Activated CD4-positive, alpha-beta T cell treated with anti-CD3 and anti-CD28 coated beads, Interleukin-2, amount 50 U/mL, for 4 hours (primary cell): ENCODE results near the gene L3HYPDH.

Experiments used
- DNase-seq, 2 experiments: peaks; one replicate each; pipeline ENCODE4 v3.0.0-alpha.2; 2020

The L3HYPDH gene

GRCh38 chr14:59483819-59484638 lies at the start of gene L3HYPDH, which contains the start of gene JKAMP:
Gene L3HYPDH (minus strand): TSS chr14:59484408. CDS start chr14:59484316, 92 bp downstream.
Gene JKAMP (plus strand): TSS chr14:59484517. CDS start chr14:59484590, 73 bp downstream.
- peak; percentile 99 for DNase-seq

DNA sequence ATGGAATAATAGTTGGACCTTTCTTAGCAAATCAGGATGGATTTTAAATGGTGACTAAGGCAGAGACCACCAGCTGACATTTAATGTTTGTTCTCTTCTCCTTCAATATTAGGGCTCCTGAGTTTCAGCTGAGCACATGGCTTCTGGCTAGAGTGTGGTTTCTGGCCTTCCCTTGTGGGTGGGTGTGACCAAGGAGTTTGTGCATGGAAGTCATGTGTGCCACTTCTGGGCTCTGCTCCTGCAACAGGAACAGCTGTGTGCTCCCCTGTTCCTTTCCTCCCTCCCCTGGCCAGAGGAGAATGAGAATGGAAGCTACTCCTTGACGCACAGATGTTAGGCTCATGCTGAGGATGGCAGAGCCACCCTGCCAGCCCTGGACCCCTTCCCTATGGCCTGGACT lies 48.2 kb upstream of the L3HYPDH start:
- no peak for DNase-seq

DNA sequence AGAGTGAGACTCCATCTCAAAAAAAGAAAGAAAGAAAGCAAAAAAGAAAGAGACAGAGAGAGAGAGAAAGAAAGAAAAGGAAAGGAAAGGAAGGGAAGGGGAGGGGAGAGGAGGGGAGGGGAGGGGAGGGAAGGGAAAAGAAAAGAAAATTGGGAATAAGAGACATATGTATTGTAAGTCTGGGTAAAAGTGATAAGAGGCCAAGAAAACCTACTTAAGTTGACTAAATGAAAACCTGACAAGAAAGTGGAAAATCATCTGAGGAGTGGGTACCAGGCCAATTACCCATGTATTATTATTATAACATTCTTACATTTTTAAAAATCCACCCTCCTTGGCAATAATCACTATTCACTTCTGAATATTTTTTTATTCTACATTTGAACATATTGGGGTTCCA lies 46.1 kb upstream of the L3HYPDH start:
- DNase-seq, result no peak

DNA sequence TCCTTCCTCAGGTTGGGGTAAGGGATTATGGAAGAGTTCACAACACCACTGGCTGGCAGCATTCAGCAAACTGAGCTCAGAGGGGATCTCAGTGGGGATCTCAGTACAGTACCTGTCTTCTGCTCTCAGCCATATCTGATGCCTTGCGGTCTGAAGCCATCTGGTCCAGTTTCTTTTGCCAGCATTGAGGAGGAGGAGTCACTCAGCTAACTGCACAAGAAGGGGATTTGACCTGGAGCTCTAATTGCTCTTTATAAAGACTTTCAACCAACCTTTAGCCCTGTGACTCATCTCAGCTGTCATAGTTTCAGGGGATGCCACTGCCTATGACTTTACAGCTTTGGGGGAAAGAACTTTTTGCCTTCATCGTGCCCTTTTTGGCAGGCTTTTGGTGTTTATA lies 45.0 kb upstream of the L3HYPDH start:
- no peak for DNase-seq

DNA sequence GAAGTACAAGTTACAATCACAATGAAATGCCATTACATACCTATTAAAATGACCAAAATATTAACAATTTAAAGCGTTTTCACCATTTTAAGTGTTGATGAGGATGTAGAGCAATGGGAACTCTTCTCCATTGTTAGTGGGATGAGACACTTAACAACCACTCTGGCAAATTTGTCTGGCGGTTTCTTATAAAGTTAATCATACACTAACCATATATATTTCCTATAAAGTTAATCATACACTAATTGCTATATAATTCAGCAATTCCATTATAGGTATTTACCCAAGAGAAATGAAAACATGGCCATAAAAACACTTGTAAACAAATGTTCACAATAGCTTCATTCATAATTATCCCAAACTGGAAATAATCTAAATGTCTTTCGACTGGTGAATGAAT lies 36.0 kb upstream of the L3HYPDH start:
- no peak for DNase-seq

DNA sequence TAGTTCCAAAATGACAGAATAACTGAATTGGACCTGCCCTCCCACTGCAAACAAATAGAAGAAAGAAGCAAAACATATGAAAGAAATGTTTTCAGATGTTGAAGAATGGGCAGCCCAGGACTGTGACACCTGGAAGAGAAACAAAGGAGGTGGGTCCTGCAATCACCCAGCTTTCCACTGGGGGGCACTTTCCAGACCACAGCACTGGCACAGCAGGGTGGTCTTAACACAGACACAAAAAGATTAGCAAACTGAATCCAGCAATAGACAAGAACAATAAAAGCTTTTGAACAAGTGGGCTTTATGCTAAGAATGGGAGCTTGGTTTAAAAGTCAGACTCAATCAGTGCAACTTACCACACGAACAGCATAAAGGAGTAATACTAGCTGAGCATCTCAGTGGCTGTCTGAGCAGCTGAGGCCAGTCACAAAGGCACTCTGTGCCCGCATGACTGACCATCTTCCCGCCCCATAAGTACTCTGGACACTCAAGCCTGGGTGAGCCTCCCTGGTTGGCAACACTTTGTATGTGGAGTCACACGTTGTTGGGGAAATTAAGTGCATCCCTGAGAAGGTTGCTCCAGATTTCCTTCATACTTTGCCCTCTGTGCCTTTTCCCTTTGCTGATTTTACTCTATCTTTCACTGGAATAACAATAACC lies 27.8 kb upstream of the L3HYPDH start:
- DNase-seq, result no peak

- DNase-seq, result no peak
Observed at GRCh38 chr14:59510966-59511365, 26.8 kb upstream of the L3HYPDH start.

DNA sequence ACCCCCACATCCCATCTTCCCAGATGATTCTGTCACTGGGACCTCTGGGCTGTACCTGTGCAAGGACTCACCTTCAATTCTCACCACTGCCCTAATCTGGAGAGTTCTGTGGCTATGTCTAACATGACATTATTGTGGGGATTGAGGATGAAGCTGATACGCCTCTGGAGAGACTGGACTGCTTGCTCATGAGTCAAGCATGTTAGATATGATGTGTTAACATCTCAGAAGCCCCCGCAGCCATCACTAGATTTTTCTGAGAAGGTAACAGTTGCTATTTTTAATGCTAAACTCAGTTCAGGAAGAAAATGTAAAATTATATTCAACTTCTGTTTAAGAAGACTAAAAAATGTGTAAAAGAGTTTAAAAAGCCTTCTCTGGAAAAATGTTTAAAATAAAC lies 25.8 kb upstream of the L3HYPDH start:
- no peak for DNase-seq

- no peak for DNase-seq
Observed at GRCh38 chr14:59509101-59509500, 24.9 kb upstream of the L3HYPDH start.

DNA sequence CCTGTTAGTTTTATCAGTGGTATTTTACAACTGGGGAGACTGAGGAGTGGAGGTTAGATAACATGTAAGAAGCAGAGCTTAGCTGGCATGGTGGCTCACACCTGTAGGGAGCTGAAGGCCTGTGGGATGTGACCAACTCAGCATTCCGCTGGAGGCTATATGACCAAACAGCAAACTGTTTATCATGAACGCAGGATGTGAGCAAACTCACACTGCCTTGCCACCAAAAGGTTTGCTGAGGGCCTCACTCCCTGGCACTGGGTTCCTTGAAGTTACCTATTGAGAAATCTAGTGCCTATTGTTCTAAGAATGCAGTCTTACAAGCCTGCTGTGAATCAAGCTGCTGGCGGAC lies 23.5 kb upstream of the L3HYPDH start:
- DNase-seq, result no peak

DNA sequence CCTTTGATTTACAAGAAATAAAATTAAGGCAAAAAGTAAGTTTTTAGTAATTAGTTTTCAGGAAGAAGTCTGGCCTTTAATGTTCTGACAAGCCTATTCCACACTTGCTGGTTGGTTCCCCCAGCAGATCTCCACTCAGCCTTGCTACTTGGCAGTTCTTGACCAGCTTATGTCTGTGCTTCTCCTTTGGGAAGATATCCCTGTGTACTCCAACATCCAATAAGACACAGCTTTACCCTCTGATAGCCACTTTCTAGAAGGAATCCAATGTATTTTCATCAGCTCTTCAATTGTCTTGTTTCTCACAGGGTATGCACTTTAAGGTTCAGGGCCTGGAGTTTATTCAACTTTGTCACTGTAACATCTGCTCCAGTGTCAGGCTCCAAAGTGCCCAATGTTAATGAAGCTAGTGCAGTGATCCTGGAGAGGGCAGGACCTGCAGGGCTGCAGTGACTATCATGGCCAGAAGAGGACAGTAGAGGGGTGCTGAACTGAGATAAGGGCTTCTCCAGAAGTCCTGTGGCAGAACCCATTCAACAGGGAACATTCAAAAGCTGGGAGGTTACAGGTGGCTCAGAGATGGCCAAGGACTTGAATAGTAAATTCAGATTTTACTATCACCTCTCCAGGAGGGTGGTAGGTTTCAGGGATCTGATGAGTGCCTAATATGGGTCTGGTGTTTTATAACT lies 23.0 kb upstream of the L3HYPDH start:
- DNase-seq, result peak; percentile 31

DNA sequence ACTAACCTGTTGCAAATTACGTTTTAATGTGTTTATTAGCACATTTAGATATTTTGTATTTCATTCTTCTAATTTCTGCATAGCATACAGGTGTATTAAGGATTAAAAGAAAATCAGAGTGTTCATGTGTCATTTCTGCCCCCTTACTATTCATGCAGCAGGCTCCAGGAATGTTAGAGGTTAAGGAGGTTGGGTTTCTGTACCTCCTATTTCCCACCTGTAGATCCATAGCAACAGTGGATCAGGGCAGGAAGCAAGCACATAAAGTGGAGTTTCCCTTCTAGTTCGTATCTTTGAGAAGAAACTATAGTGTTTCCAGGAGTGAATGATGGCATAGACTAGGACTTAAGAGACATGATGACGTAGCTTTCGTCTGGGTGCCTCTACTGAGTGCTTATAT lies 19.0 kb upstream of the L3HYPDH start:
- no peak for DNase-seq

DNA sequence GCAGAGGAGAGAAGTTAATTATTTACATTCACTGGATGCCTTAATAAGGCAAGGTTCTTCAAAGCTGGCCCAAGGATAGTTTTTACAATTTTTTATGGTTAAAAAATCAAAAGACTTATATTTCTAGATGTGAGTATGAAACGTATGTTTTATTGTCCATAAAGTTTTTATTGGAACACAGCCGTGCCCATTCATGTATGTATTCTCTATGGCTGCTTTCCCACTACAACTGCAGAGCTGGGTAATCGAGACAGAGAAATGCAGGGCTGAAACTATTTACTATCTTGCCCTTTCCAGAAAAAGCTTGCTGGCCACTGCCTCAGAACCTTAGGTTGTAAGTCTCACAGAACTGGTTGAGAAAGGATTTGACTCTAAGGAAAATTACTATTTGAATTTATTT lies 16.5 kb upstream of the L3HYPDH start:
- no peak for DNase-seq

- no peak for DNase-seq
Observed at GRCh38 chr14:59492384-59492783, 8.2 kb upstream of the L3HYPDH start.

DNA sequence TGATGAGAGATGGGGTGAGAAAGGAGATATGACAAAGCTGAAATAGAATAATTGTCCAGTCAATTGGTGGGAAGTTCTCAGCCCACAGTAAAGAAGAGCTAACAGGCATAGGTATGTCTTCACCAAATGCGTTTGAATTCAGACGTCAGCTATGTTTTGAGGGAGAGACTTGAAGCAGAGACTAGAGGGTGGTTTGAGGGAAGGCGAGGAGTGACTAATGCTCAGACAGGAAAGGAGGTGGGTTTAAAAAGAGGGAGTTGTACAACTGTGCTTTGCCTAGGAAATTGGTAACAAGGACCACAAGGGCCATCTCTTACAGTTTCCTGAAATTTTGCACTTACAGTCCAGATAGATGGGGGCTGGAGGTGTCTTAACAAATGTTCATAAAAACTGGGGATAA lies 6.5 kb upstream of the L3HYPDH start:
- DNase-seq, result no peak

GRCh38 chr14:59484639-59485175 lies 499 bp upstream of the L3HYPDH start:
- no peak for DNase-seq

GRCh38 chr14:59483363-59483762 lies 845 bp downstream of the L3HYPDH start:
- no peak for DNase-seq

GRCh38 chr14:59482541-59483331 lies 1.5 kb downstream of the L3HYPDH start:
- no peak for DNase-seq

- no peak for DNase-seq
Observed at GRCh38 chr14:59481871-59482540, 2.2 kb downstream of the L3HYPDH start.

GRCh38 chr14:59481407-59481806 lies 2.8 kb downstream of the L3HYPDH start:
- no peak for DNase-seq

GRCh38 chr14:59480166-59480565 lies 4.0 kb downstream of the L3HYPDH start:
- DNase-seq, result no peak

- DNase-seq, result no peak
Observed at GRCh38 chr14:59478540-59478939, 5.7 kb downstream of the L3HYPDH start.
